ENCODE data around the gene SERGEF.
A peak's percentile ranks its signal among the peaks of the same experiment; 100 is the strongest.
"Not testable (repeated sequence)": the region's sequence is repeated elsewhere in the genome, so short reads cannot be mapped to it uniquely, and the experiment has no call there.

The SERGEF gene

DNA sequence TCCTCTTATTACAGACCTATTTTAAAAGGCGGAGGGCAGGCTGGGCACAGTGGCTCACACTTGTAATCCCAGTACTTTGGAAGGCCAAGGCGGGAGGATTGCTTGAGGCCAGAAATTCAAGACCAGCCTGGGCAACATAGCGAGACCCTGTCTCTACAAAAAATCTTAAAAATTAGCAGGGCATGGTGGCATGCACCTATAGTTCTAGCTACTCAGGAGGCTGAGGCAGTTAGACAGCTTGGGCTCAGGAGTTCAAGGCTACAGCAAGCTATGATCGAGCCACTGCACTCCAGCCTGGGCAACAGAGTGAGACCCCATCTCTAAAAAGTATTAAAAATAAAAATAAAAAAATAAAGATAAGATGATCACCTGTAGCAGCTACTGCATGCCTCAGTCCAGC is 12.7 kb downstream of the SERGEF start:
- DNase-seq, result not testable (repeated sequence)

DNA sequence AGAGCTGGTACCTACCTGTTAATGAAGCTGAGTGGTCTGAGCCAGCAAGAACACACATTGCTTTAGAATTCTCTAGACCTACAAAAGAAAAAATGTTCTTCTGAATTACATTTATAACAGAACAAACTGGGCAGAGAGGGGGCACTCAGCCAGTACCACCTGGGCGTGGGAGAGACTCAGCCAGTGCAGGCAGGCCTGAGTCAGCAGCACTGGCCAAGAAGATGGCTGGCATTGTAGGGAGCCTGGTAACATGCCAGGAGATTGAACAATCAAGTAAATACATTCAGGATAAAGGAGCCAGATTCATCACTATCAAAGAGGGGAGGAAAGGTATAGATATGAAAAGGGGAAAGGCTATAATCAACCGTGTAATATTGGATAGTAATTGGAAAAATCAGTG is 19.9 kb downstream of the SERGEF start:
- DNase-seq, result no peak

- DNase-seq, result peak; percentile 73
These were observed 20.9 kb downstream of the SERGEF start for GRCh38 chr11:17991783-17992433.

DNA sequence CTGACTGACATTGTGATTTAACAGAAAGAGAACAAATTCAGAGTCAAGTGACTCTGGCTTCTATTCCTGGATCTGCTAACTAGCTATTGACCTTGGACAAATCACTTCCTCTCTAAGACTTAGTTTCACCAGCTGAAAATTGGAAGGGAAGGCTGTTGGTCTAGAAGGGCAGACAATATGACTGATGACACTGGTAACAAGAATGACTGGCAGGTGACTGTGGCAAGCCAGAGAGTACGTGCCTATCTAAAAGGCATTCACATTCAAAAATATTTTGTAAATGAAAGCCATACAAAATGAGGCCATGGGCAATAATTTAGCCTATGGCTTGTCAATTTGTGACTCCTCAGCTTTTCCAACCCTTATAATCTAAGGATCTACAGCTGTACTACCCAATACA is 23.5 kb downstream of the SERGEF start:
- no peak for DNase-seq

DNA sequence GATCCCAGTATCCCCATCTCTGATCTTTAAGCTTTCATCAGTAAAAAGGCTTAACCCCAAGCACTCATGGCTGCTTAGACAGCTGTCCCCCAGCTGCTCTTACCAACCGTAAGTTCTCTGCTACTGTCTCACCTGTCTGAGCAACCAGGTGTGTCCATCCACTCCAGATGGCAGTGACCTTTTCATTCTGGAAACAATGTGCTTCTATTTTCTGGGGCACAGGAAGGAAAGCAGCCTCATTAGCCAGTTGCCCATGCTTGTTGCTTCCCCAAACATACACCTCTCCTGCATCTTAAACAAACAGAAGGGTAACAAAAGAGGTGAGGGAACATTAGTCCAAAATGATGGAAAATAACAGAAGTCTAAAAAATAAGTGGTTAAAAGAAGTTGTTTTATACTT is 24.4 kb downstream of the SERGEF start:
- no peak for DNase-seq

GRCh38 chr11:17987826-17988225 is 25.0 kb downstream of the SERGEF start:
- no peak for DNase-seq

DNA sequence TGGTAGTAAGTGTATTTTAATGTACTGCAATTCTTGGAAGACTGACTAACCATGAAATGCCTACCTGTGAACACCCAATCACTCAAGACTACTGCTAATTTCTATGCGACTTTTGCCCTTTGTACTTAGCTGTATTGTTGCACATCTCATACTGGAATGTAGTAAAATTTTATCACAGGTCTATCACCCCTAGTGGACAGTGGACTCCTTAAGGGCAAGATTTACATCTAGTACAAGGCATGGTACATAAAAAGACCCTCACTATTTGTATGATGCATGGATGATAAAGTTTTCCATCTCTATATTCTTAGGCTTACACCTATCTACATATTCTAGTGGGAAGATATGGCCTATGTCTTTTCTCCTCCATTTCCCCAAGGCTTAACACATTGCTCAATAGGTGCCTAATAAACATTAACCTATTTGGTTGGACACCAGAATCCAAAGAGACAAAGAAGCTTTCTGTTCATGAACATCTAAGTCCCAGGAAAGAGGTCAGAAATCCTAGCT is 26.1 kb downstream of the SERGEF start:
- no peak for DNase-seq

DNA sequence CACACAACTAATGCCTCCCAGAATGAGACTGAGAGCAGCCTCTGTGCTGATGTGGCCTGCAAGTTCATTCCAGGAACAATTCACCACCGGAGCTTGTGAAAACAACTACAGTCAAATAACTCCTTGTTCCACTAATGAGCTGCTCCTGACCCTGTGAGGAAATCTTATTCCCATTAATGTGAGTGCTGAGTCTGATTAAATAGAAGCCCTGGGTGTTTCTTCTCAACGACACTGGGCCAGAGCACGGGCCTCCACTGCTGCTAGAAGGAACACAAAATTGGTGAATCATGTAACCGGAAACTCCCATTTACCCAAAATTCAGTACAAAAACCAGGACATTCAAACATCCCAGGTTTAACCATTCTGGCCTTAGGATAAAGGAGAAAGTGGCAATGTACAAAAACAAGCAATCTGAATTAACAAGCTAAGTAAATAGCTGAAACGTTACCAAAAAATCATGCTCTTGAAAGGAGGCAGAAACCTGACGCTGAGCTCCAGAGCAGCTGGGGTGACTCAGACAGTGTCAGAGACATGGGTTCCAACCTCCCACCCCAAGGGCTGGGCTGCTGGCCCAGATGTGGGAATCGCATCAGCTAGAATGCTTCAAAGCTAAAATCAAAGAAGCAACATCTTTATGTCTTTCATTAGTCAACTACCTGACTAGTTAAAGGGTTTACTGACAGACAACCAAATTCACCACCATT is 26.7 kb downstream of the SERGEF start:
- no peak for DNase-seq

DNA sequence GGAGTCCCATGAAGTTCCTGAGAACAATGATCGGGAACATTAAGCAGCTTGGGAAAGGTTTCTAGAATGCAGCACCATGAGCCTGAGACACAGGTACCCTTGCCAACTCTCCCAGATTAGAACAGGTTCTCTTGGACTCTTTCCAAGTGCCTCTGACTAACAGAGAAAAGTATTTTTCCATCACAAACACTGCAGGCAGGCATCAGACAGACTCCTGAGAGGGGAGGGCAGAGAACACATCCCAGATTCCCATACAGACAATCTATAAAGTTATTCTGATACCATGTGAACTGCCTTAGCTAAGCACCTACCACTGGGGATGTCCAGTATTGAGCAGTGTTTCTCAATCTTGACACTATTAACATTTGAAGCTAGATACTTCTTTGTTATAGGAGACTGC is 27.3 kb downstream of the SERGEF start:
- no peak for DNase-seq

DNA sequence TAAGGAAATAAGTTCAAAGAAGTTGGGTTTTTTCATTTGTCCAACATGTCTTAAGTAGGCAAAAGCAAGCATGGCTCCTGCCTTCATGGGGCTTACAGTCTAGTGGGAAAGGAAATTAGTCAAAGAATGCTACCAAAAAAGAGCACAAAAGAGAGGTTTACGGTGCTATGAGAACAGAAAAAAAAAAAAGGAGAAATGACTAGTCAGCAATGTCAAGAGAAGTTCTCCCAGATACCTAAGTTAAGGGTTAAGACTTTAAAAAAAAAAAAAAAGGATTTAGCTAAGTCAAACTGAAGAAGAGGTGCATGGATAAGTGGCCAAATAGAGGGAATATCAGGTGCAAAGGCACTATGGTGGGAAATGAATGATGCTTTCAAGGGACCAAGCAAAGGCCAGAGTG is 29.3 kb downstream of the SERGEF start:
- DNase-seq, result no peak

DNA sequence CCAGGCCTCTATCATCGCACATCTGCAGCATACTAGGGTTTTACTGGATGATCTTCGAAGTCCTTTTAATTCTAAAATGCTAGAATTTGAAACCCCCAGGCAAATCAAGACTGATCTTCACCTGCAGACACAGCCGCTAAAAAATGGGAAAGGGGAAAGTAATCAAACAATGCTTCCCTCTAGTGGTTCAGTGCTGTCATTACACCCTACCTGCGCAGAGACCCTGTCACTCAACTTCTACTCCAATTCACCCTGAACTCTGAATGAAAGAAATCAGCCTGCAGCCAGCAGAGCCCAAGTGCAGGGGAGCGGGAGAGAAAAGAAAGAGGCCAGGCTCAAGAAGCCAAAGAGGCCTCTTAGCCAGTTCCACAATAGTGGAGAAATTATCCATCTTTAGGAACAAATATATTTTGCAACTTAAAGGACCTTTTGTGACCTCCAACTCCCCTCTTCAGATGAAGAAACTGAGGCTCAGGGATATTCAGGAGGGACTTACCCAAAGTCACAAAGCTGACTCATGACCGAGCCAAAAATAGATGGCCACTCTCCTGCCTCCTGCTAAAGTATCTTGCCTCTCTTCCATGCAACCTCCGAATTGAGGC is 33.0 kb downstream of the SERGEF start:
- DNase-seq, result peak; percentile 60

GRCh38 chr11:17978553-17979287 is 34.1 kb downstream of the SERGEF start:
- peak; percentile 62 for DNase-seq

DNA sequence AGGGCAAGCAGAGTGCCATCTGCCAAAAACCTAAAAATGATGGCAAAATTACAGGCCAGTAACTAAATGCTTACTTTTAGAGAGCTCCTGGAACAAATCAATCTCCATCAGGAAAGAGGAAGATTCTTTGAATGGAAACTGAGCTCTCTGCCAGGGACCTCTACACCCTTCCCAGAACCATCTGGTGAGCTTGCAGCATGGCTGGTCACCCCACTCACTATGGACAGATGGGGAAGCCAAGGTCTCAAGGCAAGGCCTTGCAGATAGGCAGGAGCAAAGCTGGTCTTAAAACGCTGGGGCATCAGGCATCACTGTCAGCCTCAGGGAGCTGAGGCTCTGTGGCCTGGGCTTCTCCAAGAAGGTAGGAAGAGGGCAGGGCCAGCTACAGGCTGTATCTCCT is 36.2 kb downstream of the SERGEF start:
- no peak for DNase-seq

DNA sequence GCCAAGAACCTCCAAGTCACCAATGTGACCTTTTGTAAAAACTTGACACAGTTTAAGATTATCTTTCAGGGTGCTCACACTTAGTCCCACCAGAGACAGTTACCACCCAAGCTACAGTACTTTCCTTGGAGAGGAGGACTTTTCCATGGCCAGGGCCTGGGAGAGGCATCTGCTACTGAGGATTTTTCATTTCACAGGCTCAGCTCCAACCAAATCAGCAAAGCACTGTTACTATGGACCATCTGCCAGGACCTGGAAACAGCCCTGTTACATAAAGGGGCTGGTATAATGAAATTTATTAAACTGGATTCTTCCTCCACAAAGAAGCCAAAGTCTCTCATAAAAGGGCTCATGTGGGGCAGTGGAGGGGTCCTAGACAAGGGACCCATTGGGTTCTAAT is 38.6 kb downstream of the SERGEF start:
- DNase-seq, result no peak

DNA sequence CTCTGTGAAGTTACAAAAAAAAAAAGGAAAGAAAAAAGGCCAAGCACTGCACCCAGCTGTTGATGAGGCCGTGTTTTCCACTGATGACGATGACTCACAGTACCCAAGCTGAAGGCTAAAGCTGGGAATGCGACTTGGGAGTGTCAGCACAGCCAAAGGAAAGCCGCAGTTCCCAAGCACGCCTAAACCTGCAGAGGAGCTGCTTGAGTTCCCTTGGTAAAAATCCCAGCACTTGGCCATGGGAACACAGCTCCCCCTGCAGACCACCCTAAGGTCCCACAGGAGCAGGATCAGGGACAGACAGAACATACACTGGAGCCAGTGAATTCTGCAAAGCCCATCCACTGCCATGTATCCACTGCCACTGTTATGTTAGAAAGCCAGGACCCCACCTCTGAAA is 39.9 kb downstream of the SERGEF start:
- DNase-seq, result peak; percentile 65

GRCh38 chr11:17968206-17968605 is 44.6 kb downstream of the SERGEF start:
- no peak for DNase-seq

DNA sequence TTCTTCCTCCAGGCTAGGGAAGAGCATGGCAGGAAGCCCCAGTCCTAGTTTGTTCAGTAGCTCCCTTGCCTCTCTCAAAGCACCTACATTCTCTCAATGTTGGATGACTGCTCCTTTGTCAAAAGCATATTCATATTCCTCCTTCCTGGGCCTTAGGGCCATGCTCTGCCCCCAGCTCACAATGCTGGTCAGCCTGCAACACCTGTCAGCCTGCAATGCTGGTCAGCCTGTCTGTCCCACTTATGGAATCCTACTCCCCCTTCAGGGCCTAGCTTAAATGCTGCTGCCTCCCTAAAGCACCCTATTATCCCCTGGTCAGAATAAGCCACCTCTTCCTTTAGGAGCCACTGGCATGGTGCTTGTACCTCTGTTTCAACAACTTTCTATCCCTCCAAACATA is 45.2 kb downstream of the SERGEF start:
- DNase-seq, result no peak

GRCh38 chr11:17960091-17960490 is 52.8 kb downstream of the SERGEF start:
- DNase-seq, result no peak

DNA sequence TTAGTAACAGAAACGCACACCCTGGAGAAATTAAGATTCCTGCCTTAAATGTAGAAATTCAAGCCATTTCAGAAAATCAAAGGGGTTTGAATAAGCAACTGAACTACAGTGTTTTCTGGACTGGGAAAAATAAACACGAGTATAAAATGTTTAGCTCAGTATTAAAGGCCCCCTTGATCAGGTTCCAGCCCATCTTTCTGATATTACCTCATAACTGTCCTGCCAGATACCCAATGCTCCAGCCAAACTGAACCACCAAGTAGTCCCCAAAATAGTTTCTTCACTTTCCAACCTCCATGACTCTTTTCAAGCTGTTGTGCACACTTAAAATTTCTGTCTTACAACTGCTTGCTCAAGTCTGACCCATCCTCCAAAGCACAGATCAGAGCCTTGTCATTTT is 54.4 kb downstream of the SERGEF start:
- DNase-seq, result no peak

DNA sequence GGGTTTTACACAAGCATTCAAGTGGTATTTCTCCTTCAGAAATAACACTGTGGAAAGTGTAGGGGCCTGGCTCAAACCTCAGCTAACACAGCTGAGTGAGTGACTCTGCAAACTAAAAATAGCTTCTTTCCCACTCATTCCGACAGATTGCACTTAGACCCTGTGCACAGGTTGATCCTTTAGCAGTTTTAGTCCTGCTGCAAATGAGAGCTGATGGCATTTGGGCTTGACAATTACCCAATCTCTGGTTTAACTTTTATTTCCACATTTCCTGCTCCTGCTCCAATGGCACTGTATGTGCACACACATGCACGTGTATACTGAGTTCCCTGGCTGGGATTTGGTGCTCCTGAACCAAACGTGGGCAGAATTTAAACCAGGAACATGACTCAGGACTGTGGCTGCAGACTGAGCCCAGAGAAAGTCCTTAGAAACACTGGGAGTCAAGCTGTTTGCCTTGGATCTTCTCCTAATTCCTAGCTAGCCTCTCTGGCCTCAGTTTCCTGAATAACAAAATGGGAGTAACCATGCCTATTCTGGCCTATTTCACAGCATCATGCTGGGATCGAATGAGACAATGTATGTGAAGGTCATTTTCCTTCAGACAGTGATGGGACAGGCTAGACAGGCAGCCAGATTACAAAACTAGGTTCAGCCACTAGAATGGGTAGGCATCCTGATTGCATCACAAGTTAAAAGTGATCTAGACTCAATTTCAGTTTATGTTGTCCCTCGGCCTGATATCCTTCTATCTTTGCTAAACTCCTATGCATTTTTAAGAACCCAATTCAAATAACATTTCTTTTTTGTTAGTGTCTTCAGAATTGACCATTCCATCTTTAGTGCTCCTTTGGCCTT is 58.2 kb downstream of the SERGEF start:
- no peak for DNase-seq

DNA sequence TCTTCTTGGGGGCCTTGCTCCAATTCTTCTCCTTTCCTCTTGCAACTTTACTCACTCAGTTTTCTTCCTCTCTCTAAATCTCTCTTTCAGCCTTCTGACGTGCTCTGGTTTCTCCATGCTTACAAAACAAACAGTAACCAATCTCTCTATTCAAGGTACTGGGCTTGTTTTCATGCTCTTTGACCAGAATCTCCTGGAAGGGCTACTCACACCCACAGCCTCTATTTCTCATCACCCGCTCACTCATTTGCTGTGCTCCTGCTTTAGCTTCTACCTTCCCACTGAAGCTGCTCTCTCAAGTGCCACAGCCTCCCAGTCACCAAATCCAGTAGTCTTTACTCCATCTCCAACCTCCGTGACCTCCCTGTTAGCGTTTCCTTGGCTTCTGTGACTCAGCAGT is 60.4 kb downstream of the SERGEF start:
- DNase-seq, result no peak

- no peak for DNase-seq
These were observed 61.0 kb downstream of the SERGEF start for GRCh38 chr11:17951685-17952388.
